Measurements from ENCODE around the gene HPS6.

DNA sequence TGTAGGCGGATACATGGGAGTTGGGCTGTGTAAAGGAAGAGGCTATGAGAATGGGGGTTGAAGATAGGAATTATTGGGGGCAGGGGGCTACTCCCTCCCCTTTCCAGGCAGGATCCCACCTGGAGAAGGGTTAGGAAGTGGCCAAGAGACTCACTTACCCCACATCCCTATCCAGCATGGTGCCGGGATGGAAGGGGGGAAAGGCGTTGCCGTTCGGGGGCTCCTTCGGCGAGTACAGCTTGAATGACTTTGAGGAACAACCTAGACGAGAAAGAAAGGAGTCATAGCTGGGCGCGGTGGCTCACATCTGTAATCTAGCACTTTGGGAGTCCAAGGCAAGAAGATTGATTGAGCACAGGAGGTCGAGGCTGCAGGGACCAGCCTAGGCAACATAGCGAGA, 46.1 kb downstream of the HPS6 start:
- TF ChIP-seq CTCF (IDR thresholded peaks at IDR 0.05), result no peak
- no peak for TF ChIP-seq POLR2A (IDR thresholded peaks at IDR 0.05)

Data from prostate gland (tissue), 2 donors.